HG02885 (cell line): Measurements from ENCODE around the gene TBC1D4.
A peak's percentile ranks its signal among the peaks of the same experiment; 100 is the strongest.
"Not testable (repeated sequence)": the region's sequence is repeated elsewhere in the genome, so short reads cannot be mapped to it uniquely, and the experiment has no call there.

Source experiments
- ATAC-seq: cut with Tn5 transposase; IDR thresholded peaks from one replicate; pipeline ENCODE4 v1.9.1; 2021; ENCODE audit warnings: mild to moderate bottlenecking; ENCODE audit not compliant: unreplicated experiment, poor library complexity

TBC1D4 gene

GRCh38 chr13:75305059-75305458 lies 176.9 kb downstream of the TBC1D4 start:
- no peak for ATAC-seq

- no peak for ATAC-seq
Measured at GRCh38 chr13:75303263-75303662, 178.7 kb downstream of the TBC1D4 start.

GRCh38 chr13:75302071-75302698 lies 179.8 kb downstream of the TBC1D4 start:
- ATAC-seq = no peak

DNA sequence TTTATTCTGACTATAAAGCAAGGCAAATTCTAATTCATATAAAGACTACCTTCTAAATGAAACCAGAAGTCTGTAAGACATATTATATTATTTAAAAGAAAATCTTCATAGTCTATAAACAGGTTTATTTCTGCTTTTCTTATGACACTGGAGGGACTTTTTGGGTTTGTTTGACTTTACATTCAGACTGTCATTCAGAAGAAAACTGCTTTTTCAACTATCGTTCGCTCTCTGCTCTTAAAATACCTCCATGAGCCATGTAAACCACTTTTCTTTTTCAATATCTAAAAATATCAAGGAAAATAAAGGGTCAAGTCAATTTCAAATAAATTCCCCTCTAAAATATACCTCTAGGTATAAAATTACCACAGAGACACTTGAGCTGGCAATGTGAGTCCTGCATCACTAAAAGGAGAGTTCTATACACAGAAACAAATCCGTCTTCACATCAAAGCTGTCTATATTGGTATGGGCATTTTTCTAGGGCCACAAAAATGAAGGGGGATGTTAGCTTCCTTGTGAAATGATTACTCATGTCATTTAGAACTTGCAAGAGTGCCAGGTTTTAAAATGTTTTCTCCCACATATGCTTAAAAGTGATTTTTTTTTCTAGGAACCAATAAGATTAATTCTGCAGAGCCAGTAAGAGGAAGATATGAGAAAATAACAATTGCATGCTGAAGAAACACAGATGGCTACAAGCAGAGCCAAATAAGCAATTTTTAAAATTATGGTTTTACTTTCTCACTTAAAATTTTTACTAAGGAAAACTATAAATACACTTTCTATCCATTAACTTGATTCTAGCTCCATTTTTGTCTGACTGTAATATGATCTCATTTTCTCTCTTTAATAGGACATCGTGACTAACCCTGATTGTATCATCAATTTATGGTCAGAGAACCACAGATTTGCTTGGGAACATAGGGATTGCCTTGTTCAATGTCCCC lies 181.8 kb downstream of the TBC1D4 start:
- peak; percentile 53 for ATAC-seq

- no peak for ATAC-seq
Measured at GRCh38 chr13:75299246-75299645, 182.7 kb downstream of the TBC1D4 start.

- ATAC-seq = no peak
Measured at GRCh38 chr13:75296641-75297040, 185.3 kb downstream of the TBC1D4 start.

DNA sequence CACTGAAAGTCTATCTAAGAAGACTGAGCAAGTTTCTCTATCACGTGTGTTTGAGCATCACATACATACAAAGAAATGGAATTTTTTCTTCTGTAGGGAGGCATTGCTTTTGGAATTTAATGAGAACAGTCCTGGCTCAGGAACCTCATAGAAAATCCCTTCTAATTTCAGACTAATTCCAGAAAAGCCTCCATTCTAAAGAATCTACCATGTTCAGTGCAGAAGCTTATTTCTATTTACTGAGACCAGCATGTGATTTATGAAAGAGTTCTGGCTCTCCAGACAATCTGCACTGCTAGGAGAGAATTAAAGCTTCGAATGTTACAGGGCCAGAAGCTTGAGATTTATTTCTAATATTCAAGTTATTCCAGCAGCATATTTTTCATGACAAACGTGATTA lies 186.8 kb downstream of the TBC1D4 start:
- no peak for ATAC-seq

- ATAC-seq = no peak
Measured at GRCh38 chr13:75294110-75294509, 187.9 kb downstream of the TBC1D4 start.

DNA sequence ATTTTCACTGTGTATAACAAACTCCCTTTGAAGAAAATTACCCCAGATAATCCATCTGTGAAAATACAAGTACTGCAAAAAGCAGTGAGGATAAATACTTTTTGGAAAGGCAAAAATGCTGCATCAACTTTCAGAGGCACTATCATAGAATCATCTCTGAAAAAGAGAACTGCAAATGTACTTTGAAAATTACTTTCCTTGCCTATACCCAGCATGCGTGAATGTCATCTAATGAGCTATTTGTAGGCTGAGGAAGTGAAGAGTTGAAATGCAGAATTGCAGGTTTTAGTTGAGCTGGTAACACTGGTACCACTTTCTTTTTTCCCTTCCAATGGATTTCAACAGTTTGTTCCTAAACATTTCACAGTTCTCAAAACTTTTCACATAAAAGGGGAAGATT lies 196.7 kb downstream of the TBC1D4 start:
- peak; percentile 66 for ATAC-seq

DNA sequence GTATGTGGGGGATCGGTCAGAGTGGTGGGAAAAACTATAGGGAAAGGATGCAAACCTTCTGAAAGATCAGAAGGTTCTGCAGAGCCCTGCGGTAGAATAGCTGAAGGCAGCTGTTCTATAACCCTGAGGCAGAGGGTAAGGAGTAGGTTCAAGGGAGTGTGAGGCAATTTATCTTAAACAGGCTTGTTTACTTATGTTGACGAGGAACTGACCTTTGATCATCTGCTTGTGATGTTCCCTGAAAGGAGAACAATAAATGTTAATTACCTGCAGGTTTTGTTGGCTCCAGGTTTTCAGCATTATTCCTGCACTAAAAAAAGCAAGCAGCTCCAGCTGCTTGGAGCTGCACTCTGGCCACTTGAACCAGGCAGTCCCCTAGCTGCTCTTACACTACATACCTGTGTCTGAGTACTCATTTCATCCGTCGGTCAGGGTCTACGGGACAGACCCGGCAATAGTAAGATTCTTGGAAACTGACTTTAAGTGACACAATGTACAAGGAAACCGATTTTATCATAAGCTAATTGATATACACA lies 202.1 kb downstream of the TBC1D4 start:
- ATAC-seq = no peak

GRCh38 chr13:75273695-75274094 lies 208.3 kb downstream of the TBC1D4 start:
- ATAC-seq = not testable (repeated sequence)

GRCh38 chr13:75271846-75272245 lies 210.1 kb downstream of the TBC1D4 start:
- ATAC-seq = no peak

GRCh38 chr13:75268481-75268880 lies 213.5 kb downstream of the TBC1D4 start:
- ATAC-seq = not testable (repeated sequence)

- ATAC-seq = no peak
Measured at GRCh38 chr13:75264611-75265010, 217.4 kb downstream of the TBC1D4 start.

- ATAC-seq = no peak
Measured at GRCh38 chr13:75263741-75264407, 218.1 kb downstream of the TBC1D4 start.

- peak; percentile 67 for ATAC-seq
Measured at GRCh38 chr13:75258159-75258782, 223.7 kb downstream of the TBC1D4 start.

DNA sequence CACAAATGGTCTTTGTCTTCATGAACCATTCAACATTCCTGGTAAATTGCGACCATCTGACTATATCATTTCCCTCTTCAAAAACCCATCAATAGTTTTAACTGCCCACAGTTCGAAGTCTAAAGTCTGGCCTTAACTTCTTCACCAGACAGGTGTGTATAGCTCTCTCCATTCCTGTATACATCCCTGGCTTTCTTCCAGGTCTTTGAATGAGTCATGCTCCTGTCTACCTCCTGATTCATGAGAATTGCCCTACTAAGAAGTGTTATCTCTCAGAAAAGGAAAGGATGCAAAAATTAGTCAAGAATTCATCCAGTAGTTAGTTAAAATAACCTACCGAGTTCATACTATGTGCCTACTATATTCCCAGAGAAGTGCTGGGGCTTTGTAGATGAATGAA lies 225.0 kb downstream of the TBC1D4 start:
- ATAC-seq = no peak

DNA sequence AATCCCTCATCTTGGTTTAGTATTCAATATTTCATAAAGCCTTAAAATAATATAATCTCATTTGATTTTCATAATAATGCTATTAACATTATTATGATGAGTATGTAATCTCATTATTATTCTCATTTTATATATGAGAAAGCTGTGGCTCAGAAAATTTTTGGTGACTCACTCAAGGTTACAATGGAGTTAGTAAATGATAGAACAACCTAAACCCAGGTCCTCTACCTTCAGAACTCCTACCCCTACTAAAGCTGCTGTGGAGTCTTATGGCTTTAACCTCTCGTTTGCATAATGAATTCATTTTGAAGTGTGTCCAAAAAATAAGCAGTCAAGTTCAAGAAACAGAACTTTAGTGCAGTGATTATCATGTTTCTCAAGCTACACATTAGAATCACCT lies 226.3 kb downstream of the TBC1D4 start:
- ATAC-seq = no peak

GRCh38 chr13:75255147-75255546 lies 226.8 kb downstream of the TBC1D4 start:
- no peak for ATAC-seq

- no peak for ATAC-seq
Measured at GRCh38 chr13:75251188-75251587, 230.8 kb downstream of the TBC1D4 start.
